NCI-H1436 (cell line): ENCODE data around the gene TRAPPC12.
"Not testable (repeated sequence)": the region's sequence is repeated elsewhere in the genome, so short reads cannot be mapped to it uniquely, and the experiment has no call there.

Experiments used
- DNase-seq: peaks from one replicate; lab custom pipeline; 2025; lab: John Stamatoyannopoulos, UW

Gene TRAPPC12

DNA sequence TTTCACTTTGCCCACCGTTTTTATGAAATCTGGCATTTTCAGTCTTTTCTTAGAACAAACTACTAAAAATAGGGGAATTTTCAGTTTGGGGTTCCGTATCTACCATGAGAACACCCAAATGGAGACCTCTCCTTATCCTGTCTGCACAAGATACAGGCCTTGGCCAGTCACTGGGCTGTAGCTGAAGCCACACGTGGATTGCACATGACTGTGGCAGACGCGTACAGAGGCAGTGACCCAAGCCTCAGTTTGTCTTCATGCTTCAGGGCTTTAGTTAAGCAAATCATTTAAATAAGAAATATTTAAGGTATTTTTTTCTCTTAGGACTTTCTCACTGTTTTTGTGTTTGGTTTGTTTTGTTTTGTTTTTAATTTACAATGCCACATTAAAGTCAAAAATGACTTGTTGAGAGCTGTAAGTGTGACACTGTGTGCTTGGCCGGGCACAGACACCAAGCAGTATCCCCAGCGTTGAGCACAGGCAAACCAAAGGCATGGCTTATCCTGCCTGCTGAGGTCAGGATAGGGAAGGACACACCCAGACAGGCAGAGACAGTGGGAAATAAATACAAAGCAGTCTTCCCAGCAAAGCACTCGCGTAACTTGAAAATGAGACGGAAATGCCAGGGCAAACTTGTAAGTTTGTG, 53.3 kb downstream of the TRAPPC12 start:
- no peak for DNase-seq

DNA sequence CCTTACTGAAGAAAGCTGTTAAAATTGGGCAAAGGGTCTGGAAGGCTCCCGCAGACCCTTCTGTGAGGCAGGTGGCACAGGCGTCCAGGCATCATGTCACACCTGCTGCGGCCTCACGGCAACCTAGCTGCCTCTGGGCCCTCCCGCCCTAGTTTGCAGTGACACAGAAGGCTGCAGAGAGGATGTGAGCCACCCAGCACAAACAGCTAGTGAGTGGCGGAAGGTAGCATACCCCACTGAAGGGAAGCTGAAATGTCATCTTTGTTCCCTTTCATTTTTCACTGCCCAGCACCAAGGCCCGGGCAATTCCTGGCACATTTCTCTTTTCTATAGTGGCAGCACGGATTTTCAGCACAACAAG, 53.8 kb downstream of the TRAPPC12 start:
- DNase-seq = no peak

DNA sequence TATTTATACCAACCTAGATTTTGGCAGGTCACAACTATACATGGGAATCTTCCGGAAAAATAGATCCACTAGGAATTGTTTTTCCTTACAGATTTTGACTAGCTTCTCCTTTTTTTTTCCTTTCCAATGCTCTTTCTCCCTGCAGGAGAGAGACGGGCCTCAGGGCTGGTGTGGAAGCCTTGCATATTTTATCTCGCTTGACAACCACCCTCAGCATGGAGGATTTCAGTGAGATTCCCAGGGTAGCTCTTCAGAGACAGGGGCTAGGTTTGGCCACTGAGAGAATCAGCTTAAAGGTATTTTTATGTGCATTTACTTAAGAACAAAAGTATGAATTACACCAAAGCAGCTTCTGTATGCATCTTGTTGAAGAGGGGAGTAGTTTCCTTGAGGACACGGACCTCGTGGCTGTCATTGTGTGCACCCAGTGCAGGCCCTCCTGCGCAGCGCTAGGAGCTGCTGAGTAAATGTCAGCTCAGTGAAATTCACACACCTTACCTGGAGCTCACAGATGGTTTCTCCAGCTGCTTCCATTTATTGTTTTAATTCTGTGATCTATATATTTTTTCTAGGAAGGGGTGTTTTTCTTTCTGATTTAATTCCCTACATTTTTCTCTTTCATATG, 54.4 kb downstream of the TRAPPC12 start:
- DNase-seq = no peak

DNA sequence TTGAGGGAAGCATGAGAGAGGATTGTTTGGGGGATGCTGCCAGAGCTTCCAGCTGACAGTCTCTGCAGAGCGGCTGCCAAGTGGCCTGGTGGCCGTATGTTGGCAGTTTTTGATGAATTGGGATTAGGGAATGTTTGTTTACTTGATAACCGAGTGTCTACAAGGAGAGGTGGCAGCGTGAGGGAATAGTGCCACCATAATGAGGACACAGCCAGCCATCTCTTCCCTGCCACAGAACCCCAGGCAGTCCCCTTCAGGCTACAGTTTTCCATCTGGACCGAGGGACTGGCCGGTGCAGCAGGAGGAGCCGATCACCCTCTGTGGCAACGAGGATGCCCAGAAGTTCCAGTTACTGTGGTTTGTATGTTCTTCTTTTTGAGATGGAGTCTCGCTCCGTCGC, 55.2 kb downstream of the TRAPPC12 start:
- no peak for DNase-seq

DNA sequence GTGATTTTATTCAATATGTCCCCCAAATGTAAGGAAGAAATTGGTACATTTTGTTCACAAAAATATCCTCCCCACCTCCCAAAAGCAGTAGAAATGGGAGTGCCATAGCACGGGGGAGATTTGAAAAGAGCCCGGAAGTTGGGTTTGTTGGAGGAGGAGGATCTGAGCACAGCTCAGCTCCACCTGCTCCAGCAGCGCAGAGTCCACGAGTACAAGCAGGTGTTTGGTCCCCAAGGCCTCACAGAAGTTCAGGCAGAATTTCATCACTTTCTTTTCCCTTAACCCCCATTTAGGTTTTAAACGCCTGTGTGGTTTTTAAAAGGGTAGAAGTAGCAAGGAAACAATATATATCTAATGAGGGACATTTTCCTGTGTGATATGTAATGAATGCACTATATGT, 56.0 kb downstream of the TRAPPC12 start:
- DNase-seq = peak; percentile 57

DNA sequence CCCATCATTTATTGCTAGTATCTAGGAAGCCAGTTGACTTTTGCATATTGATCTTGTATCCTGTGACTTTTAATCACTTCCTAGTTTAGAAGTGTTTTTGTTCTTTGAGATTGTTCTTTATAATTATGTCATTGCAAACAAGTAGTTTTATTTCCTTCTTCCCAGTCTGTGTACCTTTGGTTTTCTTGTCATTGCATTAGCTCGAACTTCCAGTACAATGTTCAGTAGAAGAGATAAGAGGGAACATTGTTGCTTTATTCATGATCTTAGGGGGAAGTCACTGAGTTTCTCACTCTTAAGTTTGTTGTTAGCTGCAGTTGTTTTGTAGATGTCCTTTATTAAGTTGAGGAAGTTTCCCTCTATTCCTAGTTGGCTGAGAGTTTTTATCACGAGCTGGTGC, 61.0 kb downstream of the TRAPPC12 start:
- no peak for DNase-seq

DNA sequence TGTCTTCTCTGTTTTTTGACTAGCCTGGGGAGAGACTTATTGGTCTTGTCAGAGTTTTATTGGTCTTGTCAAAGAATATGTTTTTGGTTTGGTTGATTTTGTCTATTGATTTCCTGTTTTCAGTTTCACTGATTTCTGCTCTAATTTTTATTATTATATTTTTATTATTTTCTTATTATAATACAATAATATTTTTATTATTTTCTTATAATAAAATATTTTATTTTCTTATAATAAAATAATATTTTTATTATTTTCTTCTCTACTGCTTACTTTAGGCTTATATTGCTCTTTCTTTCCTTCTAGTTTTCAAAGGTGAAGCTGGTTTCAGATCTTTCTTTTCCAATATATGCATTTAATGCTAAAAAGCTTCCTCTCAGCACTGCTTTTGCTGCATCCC, 62.0 kb downstream of the TRAPPC12 start:
- DNase-seq = no peak

DNA sequence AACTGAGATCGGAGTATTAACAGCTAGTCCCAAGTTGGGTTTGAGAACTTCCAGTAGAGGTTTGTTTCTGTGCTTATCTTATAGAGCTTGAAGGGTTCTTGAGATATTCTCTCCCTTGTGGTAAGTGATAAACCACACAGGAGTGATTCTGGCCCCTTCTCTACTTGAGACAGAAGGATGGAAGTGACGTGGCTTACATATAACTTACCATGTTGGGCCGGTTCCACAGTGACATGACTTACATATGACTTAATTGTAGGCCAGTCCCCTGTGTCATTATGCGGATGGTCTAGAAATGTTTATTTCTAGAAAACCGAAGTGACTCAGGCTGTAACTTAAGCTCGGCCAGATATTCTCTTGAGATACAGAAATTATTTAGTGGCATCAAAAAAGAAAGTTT, 62.7 kb downstream of the TRAPPC12 start:
- no peak for DNase-seq

DNA sequence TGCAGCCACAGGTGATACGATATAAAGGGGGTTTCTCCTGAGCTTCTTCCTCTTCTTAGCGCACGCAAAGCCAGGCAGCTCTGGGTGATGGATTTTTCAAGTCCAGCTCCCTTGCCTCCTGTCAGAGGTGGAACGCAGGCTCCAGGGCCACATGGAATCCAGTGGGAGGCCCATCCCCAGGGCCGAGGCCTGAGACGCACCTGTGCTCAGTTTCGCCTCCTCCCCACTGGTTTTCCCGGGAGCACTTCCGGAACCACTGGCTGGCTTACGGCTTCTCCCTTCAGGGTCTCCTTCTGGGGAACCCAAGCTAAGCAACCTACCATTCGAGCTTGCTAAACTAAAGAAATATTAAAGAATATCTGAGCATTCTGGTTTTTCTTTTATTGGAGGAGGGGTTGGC, 63.6 kb downstream of the TRAPPC12 start:
- DNase-seq = no peak

DNA sequence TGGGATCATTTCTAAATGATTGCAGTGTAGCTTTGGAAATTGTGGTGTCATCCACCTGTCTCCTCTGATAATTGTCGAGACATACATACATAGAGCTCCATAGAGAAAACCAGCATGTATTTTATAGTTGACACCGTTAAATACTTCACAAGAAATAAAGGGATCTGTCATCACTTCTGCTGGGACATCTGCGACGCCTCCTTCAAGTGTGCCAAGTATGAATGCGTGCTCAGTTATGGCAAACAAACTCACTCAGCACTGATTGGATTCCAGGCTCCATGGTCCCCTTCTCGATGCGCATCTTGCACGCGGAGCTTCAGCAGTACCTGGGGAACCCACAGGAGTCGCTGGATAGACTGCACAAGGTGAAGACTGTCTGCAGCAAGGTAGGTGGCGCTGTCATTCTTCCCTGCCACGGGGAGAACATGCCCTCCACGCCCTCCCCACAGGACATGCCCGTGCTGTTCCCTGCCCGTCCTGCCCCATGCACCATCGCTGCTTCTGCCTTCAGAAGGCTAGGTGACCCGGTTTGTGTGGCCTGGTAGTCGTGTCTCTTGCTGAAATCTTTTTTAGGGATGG, 64.1 kb downstream of the TRAPPC12 start:
- DNase-seq = no peak

DNA sequence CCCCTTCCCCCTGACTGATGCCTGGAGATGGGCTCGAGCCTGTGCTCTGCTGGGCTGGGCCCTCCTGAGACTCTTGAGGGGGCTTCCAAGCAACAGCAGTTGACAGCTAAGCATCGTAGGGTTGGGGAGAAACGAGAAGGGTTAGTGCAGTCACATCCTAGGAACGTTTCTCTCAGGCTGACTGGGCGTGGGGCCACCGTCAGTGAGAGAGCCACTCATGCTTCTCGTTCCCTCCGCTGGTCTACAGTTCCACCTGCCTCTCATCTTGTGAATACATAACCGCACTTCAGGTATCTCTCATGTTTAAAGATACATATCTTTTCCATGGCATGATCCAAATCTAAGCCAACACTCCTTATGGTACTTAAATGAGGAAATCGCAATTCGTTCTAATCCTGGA, 66.4 kb downstream of the TRAPPC12 start:
- DNase-seq = no peak

DNA sequence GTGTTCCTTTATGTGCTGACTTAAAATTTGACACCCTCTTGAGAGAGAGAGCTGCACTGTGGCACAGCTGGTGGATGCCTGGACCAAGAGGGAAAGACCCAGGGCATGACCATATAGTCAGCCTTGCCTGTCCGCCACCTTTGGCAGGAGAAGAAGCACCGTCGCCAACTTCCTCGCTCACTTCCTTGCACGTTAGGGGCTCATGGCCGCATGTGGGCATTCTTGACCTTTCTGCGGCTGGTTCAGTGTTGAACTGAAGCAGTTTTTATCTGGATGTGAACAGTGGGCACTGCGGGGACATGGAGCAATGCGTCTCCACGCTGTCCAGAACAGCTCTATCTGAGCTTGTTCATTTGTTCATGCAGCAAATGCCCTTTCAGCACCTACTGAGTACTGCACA, 66.9 kb downstream of the TRAPPC12 start:
- DNase-seq = no peak

DNA sequence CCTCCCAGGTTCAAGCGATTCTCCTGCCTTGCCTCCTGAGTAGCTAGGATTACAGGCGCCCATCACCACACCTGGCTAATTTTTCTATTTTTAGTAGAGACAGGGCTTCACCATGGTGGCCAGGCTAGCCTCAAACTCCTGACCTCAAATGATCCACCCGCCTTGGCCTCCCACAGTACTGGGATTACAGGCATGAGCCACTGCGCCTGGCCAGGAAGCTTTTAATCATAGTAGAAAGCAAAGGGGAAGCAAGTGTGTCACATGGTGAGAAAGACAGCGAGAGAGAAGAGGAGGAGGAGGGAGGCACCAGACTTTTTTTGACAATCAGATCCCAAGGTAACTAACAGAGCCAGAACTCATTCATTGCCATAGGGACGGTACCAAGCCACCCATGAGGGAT, 67.7 kb downstream of the TRAPPC12 start:
- DNase-seq = not testable (repeated sequence)

DNA sequence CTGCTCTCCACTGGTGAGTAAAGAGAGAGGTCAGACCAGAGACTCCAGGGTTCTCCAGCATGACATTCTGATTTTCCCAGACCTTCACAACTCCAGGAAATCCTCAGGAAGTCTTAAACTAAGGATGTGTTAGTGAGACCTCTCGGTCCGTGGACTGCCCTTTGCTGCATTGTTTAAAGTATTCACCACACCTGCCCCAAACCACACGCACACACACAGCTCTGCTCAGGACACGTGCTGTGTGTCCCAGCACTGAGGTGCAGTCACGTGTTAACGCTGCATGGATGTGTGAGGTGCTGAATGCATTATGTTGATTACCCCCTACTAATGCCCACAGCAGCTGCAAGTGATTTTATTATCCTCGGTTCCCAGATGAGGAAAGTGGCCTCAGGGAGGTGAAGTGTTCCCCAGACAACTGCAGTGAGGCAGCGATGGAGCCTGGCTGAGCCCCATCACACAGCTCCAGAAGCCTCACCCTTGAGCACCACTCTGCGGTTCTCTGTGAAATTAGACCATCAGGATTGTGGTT, 68.4 kb downstream of the TRAPPC12 start:
- no peak for DNase-seq

DNA sequence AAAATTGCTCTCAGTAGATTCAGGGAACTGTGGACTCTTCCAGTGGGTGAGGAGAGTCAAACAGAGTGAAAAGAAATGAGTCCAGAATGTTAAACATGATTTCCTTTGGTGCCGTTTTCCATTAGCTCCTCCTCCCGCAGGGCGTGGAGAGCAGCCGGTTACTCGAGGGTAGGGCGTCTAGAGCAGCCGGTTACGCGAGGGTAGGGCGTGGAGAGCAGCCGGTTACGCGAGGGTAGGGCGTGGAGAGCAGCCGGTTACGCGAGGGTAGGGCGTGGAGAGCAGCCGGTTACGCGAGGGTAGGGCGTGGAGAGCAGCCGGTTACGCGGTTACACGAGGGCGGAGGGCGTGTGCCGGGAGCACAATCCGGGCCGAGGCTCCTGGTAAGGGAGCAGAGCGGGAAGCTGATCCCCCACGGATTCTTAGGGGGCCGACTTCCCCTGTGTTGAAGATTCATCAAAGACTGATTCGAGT, 69.0 kb downstream of the TRAPPC12 start:
- DNase-seq = not testable (repeated sequence)

DNA sequence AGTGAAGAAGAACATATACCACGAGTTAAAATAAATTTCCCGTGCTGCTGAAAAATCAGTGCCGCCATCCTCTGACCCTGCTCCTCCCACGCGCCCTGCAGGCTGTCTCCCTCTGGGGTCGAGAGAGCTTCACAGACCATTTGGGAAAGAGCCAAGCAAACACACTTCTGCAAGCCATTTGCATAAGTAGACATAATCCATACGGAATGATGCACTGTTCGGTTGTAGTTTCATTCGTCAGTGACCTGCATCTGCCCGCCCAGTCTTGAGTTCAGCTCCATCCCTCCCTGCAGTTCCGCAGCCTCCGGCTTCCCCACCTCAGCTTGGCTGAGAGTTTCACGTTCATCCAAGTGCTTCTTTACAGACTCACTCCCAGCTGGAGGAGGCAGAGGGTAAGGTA, 69.6 kb downstream of the TRAPPC12 start:
- DNase-seq = no peak

DNA sequence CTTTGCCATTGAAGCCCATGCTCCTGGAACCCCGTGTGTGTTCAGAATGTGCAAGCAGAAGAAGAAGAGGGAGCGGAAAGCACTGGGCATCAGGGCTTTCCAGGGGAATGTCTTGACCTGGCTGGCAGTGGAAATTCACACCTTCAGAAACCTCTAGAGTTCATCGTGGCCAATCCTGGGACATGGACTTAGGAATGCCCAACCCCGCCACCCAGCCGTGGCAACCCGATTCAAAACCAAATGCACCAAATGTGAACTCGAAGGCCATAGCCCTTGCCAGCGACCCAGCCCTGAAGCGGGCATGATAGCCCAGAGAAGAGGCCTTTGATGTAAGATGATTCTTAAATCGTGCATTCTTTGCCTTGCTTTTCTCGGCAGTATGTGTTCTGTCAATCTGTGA, 70.4 kb downstream of the TRAPPC12 start:
- no peak for DNase-seq

DNA sequence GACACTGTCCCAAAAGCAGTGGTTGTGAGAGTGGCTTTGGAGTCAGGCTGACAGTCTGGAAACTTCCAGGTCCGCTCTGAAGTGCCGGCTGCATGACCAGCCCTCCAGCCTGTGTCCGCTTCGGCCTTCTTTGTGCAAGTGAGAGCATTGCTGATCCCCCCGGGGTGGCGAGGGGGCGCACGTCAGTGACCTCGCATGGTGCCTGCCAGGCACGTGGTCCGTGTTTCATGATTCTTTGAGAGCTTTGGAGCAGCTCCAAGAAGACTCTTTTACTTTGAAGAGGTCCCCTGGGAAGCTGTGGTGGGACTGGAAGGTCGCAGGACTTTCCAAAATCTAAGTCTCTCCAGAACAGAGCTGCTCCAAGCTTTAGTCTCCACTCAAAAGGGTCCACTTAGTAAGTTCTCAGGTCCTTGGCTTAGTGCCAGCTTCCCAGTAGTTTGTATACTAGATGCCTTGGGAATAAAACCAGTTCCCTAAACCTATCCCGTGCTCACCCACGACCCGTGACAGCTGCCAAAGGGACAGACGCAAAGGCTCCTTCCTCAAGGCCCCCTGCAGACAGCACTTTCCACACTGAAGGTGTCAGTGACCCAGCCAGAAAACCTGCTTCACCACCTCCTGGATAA, 71.0 kb downstream of the TRAPPC12 start:
- no peak for DNase-seq

DNA sequence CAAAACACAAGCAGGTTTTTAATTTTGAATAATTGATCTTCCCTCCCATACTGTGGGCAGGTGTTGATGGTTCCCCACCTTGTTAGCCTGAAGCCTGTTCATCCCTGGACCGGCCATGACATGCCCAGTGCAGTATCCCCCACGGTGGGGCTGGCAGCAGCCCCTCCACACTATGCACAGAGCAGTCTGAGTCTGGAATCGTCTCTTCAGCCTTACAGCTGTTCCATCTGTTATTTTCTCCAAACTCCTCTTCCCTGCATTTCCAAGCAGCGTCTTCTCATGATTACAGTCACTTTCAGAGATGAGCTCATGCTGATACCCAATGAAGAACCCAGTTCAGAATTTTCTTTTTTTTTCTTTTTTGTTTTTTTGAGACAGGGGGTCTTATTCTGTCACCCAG, 71.7 kb downstream of the TRAPPC12 start:
- no peak for DNase-seq

DNA sequence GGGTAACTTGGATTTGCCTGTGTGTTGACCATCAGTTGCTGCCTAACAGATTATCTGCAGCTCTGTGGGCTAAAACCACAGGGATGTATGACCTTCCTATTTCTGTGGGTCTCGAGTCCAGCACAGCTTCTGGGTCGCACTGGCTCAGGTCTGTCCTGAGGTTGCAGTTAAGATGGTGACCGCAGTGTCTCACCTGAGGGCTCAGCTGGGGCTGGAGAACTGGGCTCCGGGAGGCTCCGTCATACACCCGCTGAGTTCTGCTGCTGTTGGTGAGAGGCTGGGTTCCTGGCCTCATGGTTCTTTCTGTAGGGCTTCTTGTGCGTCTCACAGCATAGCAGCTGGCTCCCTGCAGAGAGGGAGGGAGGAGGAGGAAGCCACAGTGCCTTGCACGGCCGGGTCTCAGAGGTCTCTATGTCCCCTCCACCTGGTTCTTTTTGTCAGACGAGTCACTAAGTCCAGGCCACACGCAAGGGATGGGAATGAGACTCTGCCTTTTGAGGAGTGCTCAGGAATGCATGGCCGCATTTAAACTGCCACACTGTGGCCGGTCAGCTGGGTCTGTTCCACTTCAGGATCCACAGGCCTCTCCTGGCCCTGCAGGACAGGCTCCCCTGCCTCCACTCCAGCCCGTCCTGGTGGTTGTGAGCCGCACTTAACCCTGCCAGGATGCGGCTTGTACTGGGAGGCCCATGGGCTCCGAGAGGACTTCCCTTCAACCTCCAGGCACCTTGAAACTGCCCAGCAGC, 72.6 kb downstream of the TRAPPC12 start:
- no peak for DNase-seq

DNA sequence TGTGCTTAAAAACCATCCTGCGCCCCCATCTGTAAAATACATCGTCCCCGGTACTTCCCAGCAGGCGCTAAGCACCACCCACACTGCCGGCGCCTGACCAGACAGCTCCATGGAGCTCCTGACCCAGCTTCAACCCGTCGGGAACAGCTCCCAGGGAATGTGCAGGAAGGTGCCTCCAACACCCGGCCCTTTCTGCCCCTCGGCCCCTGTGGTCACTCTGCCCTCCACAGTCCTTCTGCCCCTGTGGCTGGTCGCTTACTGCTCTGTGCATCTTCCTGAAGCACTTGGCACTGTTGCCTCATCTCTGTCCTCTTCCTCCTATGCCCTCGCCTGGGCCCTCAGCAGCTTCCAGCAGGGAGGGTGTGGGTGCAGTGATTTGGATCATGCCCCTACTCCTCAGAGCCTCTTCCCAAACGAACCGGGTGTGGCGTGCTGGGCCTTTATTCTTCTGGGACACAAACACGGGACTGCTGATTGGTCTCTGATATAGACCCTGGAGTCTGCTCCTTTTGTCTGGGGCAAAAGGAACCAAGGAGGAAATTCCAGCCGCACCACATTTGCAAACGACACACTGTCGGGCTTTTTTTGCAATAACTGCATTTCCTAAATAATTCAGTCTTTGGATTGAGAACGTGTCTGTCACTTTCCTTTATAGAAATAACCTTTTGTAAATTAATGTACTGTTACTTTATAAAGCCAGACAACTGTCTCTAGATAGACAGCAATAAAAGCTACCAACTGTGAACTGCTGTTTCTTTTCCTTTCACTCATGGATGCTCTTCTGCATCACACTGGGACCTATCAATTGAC, 73.9 kb downstream of the TRAPPC12 start:
- DNase-seq = no peak
